Mammary epithelial cell (primary cell): ENCODE measurements around the gene ATP13A2.

ENCODE experiments used
- EZH2 ChIP-seq: IDR thresholded peaks from 2 replicates; pipeline ENCODE4 v1.6.1; 2012; ENCODE audit warnings: low read length, inconsistent platforms, borderline replicate concordance
- TF ChIP-seq, protein P1 (sequence below), 2 donors: IDR thresholded peaks in 1 of 2; conservative IDR thresholded peaks in 1 of 2; 2 replicates each; pipeline ENCODE4 v1.5.1; 2011 to 2012; ENCODE audit warnings: inconsistent platforms in 2 of 2, low read length in 2 of 2, mild to moderate bottlenecking in 2 of 2, control low read depth in 1 of 2, low read depth in 1 of 2; ENCODE audit not compliant: insufficient read depth in 1 of 2; ENCODE audit errors: extremely low read depth in 1 of 2

DNA sequence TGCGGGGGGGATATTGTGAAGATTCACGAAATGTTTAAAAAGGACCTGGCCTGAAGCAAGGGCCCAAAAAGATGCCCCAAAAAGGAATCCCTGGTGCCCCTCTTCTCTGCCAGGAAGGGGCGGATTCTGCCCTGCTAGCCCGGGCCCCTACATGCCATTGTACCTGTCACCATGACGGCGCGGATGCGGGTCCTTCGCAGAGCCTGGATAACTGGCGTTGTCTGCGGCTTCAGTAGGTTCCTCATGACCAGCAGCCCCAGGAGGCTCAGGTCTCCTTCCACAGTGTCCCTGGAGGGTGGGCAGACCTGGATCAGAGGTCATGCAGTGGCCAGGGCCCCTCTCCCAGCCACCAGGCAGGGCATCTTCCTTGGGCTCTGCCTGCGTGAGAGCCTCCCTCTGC is 20.2 kb downstream of the ATP13A2 start:
- TF ChIP-seq, protein P1, sequence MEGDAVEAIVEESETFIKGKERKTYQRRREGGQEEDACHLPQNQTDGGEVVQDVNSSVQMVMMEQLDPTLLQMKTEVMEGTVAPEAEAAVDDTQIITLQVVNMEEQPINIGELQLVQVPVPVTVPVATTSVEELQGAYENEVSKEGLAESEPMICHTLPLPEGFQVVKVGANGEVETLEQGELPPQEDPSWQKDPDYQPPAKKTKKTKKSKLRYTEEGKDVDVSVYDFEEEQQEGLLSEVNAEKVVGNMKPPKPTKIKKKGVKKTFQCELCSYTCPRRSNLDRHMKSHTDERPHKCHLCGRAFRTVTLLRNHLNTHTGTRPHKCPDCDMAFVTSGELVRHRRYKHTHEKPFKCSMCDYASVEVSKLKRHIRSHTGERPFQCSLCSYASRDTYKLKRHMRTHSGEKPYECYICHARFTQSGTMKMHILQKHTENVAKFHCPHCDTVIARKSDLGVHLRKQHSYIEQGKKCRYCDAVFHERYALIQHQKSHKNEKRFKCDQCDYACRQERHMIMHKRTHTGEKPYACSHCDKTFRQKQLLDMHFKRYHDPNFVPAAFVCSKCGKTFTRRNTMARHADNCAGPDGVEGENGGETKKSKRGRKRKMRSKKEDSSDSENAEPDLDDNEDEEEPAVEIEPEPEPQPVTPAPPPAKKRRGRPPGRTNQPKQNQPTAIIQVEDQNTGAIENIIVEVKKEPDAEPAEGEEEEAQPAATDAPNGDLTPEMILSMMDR (conservative IDR thresholded peaks at IDR 0.05 in 1 of 2, IDR thresholded peaks at IDR 0.05 in 1 of 2; ENCODE audit: extremely low read depth in 1 of 2, insufficient read depth in 1 of 2, low read depth in 1 of 2, low read length in 2 of 2) = no peak
- no peak for TF ChIP-seq EZH2
